ENCODE data around the gene SYVN1. TPM values are rescaled to one million over a fixed set of nuclear protein-coding genes. Genes with fewer than 3 reads are reported as not detected.

SYVN1 gene
- total RNA-seq, 1 experiment from 2014 or later: 64.3 TPM

DNA sequence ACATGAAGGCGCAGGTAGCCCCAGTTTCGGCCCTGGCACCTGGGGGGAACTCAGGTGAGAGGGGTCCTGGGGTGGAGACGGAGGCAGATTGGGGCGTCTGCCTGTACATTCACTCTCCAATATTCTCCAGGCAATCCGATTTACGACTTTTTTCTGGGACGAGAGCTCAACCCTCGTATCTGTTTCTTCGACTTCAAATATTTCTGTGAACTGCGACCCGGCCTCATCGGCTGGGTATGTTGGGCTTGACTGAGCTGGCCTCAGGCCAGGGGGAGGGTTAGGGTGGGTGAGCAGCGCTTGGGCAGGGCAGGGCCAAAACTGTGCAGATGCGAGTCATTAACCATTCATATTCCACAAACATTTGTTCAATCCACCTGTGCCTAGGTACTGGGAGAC, 21.0 kb downstream of the SYVN1 start:
- ATAC-seq (no peak), DNase-seq (ENCODE audit: low read depth, low spot score) (no peak)
- in situ Hi-C loops (cut with HindIII; ENCODE audit: low pct_unique_long_range_greater_than_20kb, low sequenced_read_pairs) (no loop called here), intact Hi-C loops (cut with micrococcal nuclease; ENCODE audit: unreplicated experiment) (loop anchor here (10.0 kb wide), 1 partner anchor 269 kb away; the partner anchor contains the start of gene CDC42BPG)
- no peaks in the 10 kb centered on the region for H3K27me3 ChIP-seq (ENCODE audit: control insufficient read depth, insufficient read depth, low read length)
- BruUV-seq (replicated peaks): no TSS peak
- H3K9me3 ChIP-seq (ENCODE audit: control insufficient read depth, insufficient read depth, low read depth, low read length): no peaks in the 10 kb centered on the region
- ChIA-PET POLR2A (no interaction called here), CTCF (interaction anchor here (0.7 kb wide), 1 partner anchor 203 kb away, joined by 3 read pairs; no protein-coding TSS in a partner anchor)
- peak overlapping the region; percentile 72 to 93 for H3K4me3 ChIP-seq (ENCODE audit: low read depth in 2 of 2, low read length in 2 of 2)
- peak overlapping the region; percentile 79 for H3K27ac ChIP-seq (ENCODE audit: low read length)
- no peaks in the 10 kb centered on the region for H3K36me3 ChIP-seq (ENCODE audit: control insufficient read depth, insufficient read depth, low read length)
- TF ChIP-seq, protein P1, sequence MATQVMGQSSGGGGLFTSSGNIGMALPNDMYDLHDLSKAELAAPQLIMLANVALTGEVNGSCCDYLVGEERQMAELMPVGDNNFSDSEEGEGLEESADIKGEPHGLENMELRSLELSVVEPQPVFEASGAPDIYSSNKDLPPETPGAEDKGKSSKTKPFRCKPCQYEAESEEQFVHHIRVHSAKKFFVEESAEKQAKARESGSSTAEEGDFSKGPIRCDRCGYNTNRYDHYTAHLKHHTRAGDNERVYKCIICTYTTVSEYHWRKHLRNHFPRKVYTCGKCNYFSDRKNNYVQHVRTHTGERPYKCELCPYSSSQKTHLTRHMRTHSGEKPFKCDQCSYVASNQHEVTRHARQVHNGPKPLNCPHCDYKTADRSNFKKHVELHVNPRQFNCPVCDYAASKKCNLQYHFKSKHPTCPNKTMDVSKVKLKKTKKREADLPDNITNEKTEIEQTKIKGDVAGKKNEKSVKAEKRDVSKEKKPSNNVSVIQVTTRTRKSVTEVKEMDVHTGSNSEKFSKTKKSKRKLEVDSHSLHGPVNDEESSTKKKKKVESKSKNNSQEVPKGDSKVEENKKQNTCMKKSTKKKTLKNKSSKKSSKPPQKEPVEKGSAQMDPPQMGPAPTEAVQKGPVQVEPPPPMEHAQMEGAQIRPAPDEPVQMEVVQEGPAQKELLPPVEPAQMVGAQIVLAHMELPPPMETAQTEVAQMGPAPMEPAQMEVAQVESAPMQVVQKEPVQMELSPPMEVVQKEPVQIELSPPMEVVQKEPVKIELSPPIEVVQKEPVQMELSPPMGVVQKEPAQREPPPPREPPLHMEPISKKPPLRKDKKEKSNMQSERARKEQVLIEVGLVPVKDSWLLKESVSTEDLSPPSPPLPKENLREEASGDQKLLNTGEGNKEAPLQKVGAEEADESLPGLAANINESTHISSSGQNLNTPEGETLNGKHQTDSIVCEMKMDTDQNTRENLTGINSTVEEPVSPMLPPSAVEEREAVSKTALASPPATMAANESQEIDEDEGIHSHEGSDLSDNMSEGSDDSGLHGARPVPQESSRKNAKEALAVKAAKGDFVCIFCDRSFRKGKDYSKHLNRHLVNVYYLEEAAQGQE (IDR thresholded peaks at IDR 0.05; ENCODE audit: insufficient read depth in 1 of 2, low read depth in 2 of 2, low read length in 1 of 2): no peak
- peaks cover 30% of the 10 kb centered on the region for H3K4me1 ChIP-seq (ENCODE audit: control insufficient read depth, insufficient read depth, low read length)

DNA sequence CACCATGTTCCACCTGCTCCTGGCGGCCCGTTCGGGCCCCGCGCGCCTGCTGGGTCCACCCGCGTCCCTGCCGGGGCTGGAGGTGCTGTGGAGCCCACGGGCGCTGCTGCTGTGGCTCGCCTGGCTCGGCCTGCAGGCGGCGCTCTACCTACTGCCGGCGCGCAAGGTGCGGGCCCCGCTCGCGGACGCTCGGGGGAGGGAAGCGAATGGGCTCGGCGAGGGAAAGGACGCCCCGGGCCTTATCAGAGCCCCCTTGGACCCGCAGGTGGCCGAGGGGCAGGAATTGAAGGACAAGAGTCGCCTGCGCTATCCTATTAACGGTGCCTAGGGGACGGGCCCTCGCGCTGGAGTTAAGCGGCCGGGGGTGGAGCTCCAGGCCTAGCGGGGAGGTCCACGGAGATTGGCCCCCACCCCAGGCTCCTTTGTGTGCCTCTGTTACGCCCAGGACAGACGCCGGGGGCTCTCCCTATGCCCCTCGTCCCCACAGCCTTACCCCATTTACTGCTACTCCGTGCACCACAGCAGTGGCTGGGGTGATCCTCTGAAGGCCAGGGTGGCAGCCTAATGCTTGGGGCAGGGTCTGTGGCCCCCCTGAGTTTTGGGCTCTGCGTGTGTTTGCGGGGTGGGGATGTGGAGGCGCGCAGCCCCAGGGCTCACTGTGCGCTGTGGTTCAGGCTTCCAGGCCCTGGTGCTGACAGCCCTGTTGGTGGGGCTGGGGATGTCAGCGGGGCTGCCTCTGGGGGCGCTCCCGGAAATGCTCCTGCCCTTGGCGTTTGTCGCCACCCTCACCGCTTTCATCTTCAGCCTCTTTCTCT, 21.6 kb downstream of the SYVN1 start:
- Histone ChIP-seq H3K36me3 (ENCODE audit: control insufficient read depth, insufficient read depth, low read length) (no peaks in the 10 kb centered on the region), H3K9me3 (ENCODE audit: control insufficient read depth, insufficient read depth, low read depth, low read length) (no peaks in the 10 kb centered on the region), H3K4me3 (ENCODE audit: low read depth in 2 of 2, low read length in 2 of 2) (peak overlapping the region; percentile 72 to 93), H3K27me3 (ENCODE audit: control insufficient read depth, insufficient read depth, low read length) (no peaks in the 10 kb centered on the region), H3K4me1 (ENCODE audit: control insufficient read depth, insufficient read depth, low read length) (peaks cover 30% of the 10 kb centered on the region), H3K27ac (ENCODE audit: low read length) (peak overlapping the region; percentile 79)
- ATAC-seq: peak; percentile 36
- ChIA-PET POLR2A (no interaction called here), CTCF (interaction anchor here (0.7 to 0.9 kb wide), 3 partner anchors 111 to 204 kb away, joined by 3 read pairs; no protein-coding TSS in a partner anchor)
- BruUV-seq (replicated peaks): no TSS peak
- TF ChIP-seq, protein P2, sequence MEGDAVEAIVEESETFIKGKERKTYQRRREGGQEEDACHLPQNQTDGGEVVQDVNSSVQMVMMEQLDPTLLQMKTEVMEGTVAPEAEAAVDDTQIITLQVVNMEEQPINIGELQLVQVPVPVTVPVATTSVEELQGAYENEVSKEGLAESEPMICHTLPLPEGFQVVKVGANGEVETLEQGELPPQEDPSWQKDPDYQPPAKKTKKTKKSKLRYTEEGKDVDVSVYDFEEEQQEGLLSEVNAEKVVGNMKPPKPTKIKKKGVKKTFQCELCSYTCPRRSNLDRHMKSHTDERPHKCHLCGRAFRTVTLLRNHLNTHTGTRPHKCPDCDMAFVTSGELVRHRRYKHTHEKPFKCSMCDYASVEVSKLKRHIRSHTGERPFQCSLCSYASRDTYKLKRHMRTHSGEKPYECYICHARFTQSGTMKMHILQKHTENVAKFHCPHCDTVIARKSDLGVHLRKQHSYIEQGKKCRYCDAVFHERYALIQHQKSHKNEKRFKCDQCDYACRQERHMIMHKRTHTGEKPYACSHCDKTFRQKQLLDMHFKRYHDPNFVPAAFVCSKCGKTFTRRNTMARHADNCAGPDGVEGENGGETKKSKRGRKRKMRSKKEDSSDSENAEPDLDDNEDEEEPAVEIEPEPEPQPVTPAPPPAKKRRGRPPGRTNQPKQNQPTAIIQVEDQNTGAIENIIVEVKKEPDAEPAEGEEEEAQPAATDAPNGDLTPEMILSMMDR (IDR thresholded peaks at IDR 0.05): peak; percentile 99
- TF ChIP-seq SIN3A (IDR thresholded peaks at IDR 0.05; ENCODE audit: borderline replicate concordance, insufficient read depth, low read depth, low read length) (no peak; the same call in 1 of the 2 replicates), POLR2AphosphoS5 (IDR thresholded peaks at IDR 0.05; ENCODE audit: low read depth, low read length) (peak; percentile 68; the same call in 1 of the 2 replicates), TCF7L2 (IDR thresholded peaks at IDR 0.05; ENCODE audit: low read depth, low read length) (peak; percentile 39; the same call in 1 of the 2 replicates)
- in situ Hi-C loops (cut with HindIII; ENCODE audit: low pct_unique_long_range_greater_than_20kb, low sequenced_read_pairs) (no loop called here), intact Hi-C loops (cut with micrococcal nuclease; ENCODE audit: unreplicated experiment) (loop anchor here (10.0 kb wide), 1 partner anchor 268 kb away; the partner anchor contains the start of gene CDC42BPG)
- DNase-seq (ENCODE audit: low read depth, low spot score): peak; percentile 22
